SJSA1 (cell line): Measurements from ENCODE around the gene KRTAP4-3. TPM values are rescaled to one million over a fixed set of nuclear protein-coding genes. Genes with fewer than 3 reads are reported as not detected.
"Not testable (repeated sequence)": the region's sequence is repeated elsewhere in the genome, so short reads cannot be mapped to it uniquely, and the experiment has no call there.

Experiments used
- DNase-seq, 2 experiments: peaks; one replicate each; pipeline ENCODE4 v3.0.0-alpha.2; 2015 to 2020; ENCODE audit warnings: low spot score in 2 of 2, low read depth in 1 of 2
- H3K27ac ChIP-seq: fragments of 250-450 bp; sonication (Bioruptor Pico); 2 replicates; pipeline ENCODE4 v1.5.1; 2020; ENCODE audit warnings: mild to moderate bottlenecking, moderate library complexity
- H3K27me3 ChIP-seq: fragments of 250-450 bp; sonication (Bioruptor Pico); replicated peaks from 2 replicates; pipeline ENCODE4 v1.5.1; 2020; ENCODE audit warnings: mild to moderate bottlenecking, moderate library complexity
- H3K36me3 ChIP-seq: fragments of 250-450 bp; sonication (Bioruptor Pico); 2 replicates; pipeline ENCODE4 v1.5.1; 2020; ENCODE audit warnings: mild to moderate bottlenecking
- H3K4me1 ChIP-seq: fragments of 250-450 bp; sonication (Bioruptor Pico); replicated peaks from 2 replicates; pipeline ENCODE4 v1.6.1; 2021; ENCODE audit warnings: mild to moderate bottlenecking
- H3K4me3 ChIP-seq: fragments of 250-450 bp; sonication (Bioruptor Pico); 2 replicates; pipeline ENCODE4 v1.5.1; 2020; ENCODE audit warnings: mild to moderate bottlenecking
- H3K9me3 ChIP-seq: fragments of 250-450 bp; sonication (Bioruptor Pico); replicated peaks from 2 replicates; pipeline ENCODE4 v1.5.1; 2020; ENCODE audit warnings: mild to moderate bottlenecking
- total RNA-seq: library from RNA; depleted of rRNA; stranded (reverse); fragments of >200 nt; shearing (Covaris generic); gene quantifications from 2 replicates; pipeline ENCODE4 v1.2.3, GENCODE V29; 2014; rRNA removed

KRTAP4-3 gene
- total RNA-seq, 1 experiment from 2014 or later: not detected

DNA sequence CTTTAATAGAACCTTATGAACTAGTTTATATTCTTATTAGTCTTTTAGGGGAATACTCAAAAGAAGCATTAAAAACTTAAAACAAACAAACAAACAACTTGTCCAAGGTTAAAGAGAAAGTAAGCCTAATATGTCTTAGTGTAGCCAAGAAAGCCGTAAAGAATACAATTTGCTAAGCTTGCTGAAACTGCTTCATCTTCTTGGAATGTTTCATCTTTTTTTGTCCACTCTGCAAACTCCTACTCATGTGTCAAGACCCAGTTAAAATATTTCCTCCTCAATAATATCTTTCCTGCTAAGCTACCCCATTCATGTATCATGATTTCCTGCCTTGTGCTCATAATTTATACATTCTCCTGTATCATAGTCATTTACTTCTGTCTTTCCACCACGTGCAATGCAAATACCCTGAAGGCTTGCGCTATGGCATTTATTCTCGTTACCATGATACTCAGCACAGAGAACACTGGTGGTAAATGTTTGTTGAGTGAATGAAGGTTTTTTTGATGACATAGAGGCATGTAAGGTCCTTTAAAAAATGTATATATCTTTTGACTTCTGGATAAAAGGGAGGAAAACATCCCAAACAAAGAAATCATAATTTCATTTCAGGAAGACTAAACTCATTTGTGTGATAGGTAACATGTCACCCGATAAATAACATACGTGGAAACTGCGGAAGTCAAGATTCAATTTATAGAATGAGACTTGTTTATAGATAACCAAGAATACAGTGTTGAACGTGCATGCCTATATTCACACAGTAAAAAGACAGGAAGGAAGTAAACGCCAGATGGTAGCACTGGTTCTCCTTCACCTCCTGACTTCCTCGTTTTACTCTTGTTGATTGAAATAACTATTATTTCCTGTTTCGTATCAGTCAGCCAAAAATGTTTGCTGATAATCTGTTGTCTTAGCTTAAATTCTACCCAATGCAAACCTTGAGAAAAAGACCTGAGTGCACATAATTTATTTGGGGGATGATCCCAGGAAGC is 48.0 kb downstream of the KRTAP4-3 start:
- not testable (repeated sequence) for DNase-seq

GRCh38 chr17:41118721-41119120 is 49.3 kb downstream of the KRTAP4-3 start:
- H3K27ac ChIP-seq: no peak overlapping the region
- no peaks in the 10 kb centered on the region for H3K36me3 ChIP-seq
- H3K4me3 ChIP-seq: no peak overlapping the region
- no peaks in the 10 kb centered on the region for H3K27me3 ChIP-seq
- H3K4me1 ChIP-seq: no peaks in the 10 kb centered on the region
- no peak for DNase-seq
- H3K9me3 ChIP-seq: no peaks in the 10 kb centered on the region

More for the DNA sequence above, 48.0 kb downstream of the KRTAP4-3 start:
- not testable (repeated sequence) for H3K4me1 ChIP-seq, H3K27ac ChIP-seq, H3K4me3 ChIP-seq, H3K9me3 ChIP-seq, H3K36me3 ChIP-seq, H3K27me3 ChIP-seq

GRCh38 chr17:41117846-41118386 is 50.1 kb downstream of the KRTAP4-3 start, which contains the start of gene KRTAP4-11:
Gene KRTAP4-11, minus strand, starts transcription at chr17:41118373. Its CDS starts 58 bp downstream, at chr17:41118315.
- not testable (repeated sequence) for H3K36me3 ChIP-seq, H3K27me3 ChIP-seq, DNase-seq, H3K4me3 ChIP-seq, H3K4me1 ChIP-seq, H3K9me3 ChIP-seq, H3K27ac ChIP-seq

Other genes starting within 250 kb of the KRTAP4-3 start
- not detected in 2 replicates for gene KRT23, start 230.6 kb downstream of the KRTAP4-3 start, total RNA-seq
- not detected in 2 replicates for gene KRT39, start 201.3 kb downstream of the KRTAP4-3 start, total RNA-seq
- gene KRT40, start 183.9 kb downstream of the KRTAP4-3 start, total RNA-seq: not detected in 2 replicates
- gene KRTAP3-3, start 174.1 kb downstream of the KRTAP4-3 start, total RNA-seq: not detected in 2 replicates
- gene KRTAP3-2, start 168.3 kb downstream of the KRTAP4-3 start, total RNA-seq: not detected in 2 replicates
- not detected in 2 replicates for gene KRTAP3-1, start 159.1 kb downstream of the KRTAP4-3 start, total RNA-seq
- gene KRTAP1-5, start 141.0 kb downstream of the KRTAP4-3 start, total RNA-seq: 0.45 and 2.5 TPM in 2 replicates
- gene KRTAP1-4, start 138.0 kb downstream of the KRTAP4-3 start, total RNA-seq: not detected in 2 replicates
- gene KRTAP1-3, start 133.3 kb downstream of the KRTAP4-3 start, total RNA-seq: not detected in 2 replicates
- not detected in 2 replicates for gene KRTAP1-1, start 126.8 kb downstream of the KRTAP4-3 start, total RNA-seq
- gene KRTAP2-1, start 120.9 kb downstream of the KRTAP4-3 start, total RNA-seq: not detected in 2 replicates
- gene KRTAP2-2, start 113.0 kb downstream of the KRTAP4-3 start, total RNA-seq: not detected in 2 replicates
- gene KRTAP2-3, start 108.1 kb downstream of the KRTAP4-3 start, total RNA-seq: not detected in 2 replicates
- gene KRTAP2-4, start 102.3 kb downstream of the KRTAP4-3 start, total RNA-seq: not detected in 2 replicates
- not detected in 2 replicates for gene KRTAP4-7, start 84.1 kb downstream of the KRTAP4-3 start, total RNA-seq
- gene KRTAP4-8, start 70.1 kb downstream of the KRTAP4-3 start, total RNA-seq: not detected in 2 replicates
- gene KRTAP4-16, start 66.0 kb downstream of the KRTAP4-3 start, total RNA-seq: not detected in 2 replicates
- gene KRTAP4-9, start 62.8 kb downstream of the KRTAP4-3 start, total RNA-seq: not detected in 2 replicates
- not detected in 2 replicates for gene KRTAP4-11, start 49.8 kb downstream of the KRTAP4-3 start, total RNA-seq
- gene KRTAP4-12, start 44.0 kb downstream of the KRTAP4-3 start, total RNA-seq: not detected in 2 replicates
- not detected in 2 replicates for gene KRTAP4-6, start 27.7 kb downstream of the KRTAP4-3 start, total RNA-seq
- not detected in 2 replicates for gene KRTAP4-5, start 18.4 kb downstream of the KRTAP4-3 start, total RNA-seq
- gene KRTAP4-4, start 7.5 kb downstream of the KRTAP4-3 start, total RNA-seq: not detected in 2 replicates
- gene KRTAP4-2, start 10.0 kb upstream of the KRTAP4-3 start, total RNA-seq: not detected in 2 replicates
- gene KRTAP4-1, start 16.7 kb upstream of the KRTAP4-3 start, total RNA-seq: not detected in 2 replicates
- not detected in 2 replicates for gene KRTAP9-1, start 21.7 kb upstream of the KRTAP4-3 start, total RNA-seq
- not detected in 2 replicates for gene KRTAP9-2, start 58.4 kb upstream of the KRTAP4-3 start, total RNA-seq
- gene KRTAP9-3, start 64.2 kb upstream of the KRTAP4-3 start, total RNA-seq: not detected in 2 replicates
- not detected in 2 replicates for gene KRTAP9-8, start 69.8 kb upstream of the KRTAP4-3 start, total RNA-seq
- gene KRTAP9-4, start 81.5 kb upstream of the KRTAP4-3 start, total RNA-seq: not detected in 2 replicates
- not detected in 2 replicates for gene KRTAP9-9, start 87.2 kb upstream of the KRTAP4-3 start, total RNA-seq
- not detected in 2 replicates for gene KRTAP9-6, start 97.2 kb upstream of the KRTAP4-3 start, total RNA-seq
- gene KRTAP9-7, start 107.5 kb upstream of the KRTAP4-3 start, total RNA-seq: not detected in 2 replicates
- not detected in 2 replicates for gene KRTAP29-1, start 134.6 kb upstream of the KRTAP4-3 start, total RNA-seq
- not detected in 2 replicates for gene KRTAP16-1, start 141.1 kb upstream of the KRTAP4-3 start, total RNA-seq
- gene KRTAP17-1, start 147.5 kb upstream of the KRTAP4-3 start, total RNA-seq: not detected in 2 replicates
- gene KRT33A, start 182.6 kb upstream of the KRTAP4-3 start, total RNA-seq: not detected in 2 replicates
- 0.21 and 0.72 TPM in 2 replicates for gene KRT33B, start 201.6 kb upstream of the KRTAP4-3 start, total RNA-seq
- gene KRT34, start 214.1 kb upstream of the KRTAP4-3 start, total RNA-seq: 0.84 and 1.6 TPM in 2 replicates
- not detected in 2 replicates for gene KRT31, start 229.4 kb upstream of the KRTAP4-3 start, total RNA-seq